GM12878 (cell line): ENCODE results near the gene CLDN9. TPM values are rescaled to one million over a fixed set of nuclear protein-coding genes. Genes with fewer than 3 reads are reported as not detected.

Source experiments
- ATAC-seq: fragments of 200-7000 bp; cut with Tn5 transposase; 3 replicates; pipeline ENCODE4 v1.9.1; 2020; ENCODE audit warnings: mild to moderate bottlenecking, moderate library complexity
- BruUV-seq: library from RNA; stranded (reverse); fragments of 400-500 nt; replicated peaks from 2 replicates; lab custom pipeline; 2021; lab: Mats Ljungman, UMichigan
- CTCF ChIA-PET: fragments of 300-600 bp; sonication (Branson Sonifier 250); formaldehyde crosslinking; extraction: SDS; loops from one replicate; lab custom pipeline; 2021; ENCODE audit warnings: inconsistent platforms; lab: Yijun Ruan, JAX
- POLR2A ChIA-PET: fragments of 350-600 bp; formaldehyde crosslinking; extraction: SDS; loops from one replicate; lab custom pipeline; 2021; ENCODE audit warnings: inconsistent platforms; lab: Charles Lee
- RAD21 ChIA-PET: fragments of 300-600 bp; sonication (Branson Sonifier 250); formaldehyde crosslinking; loops from one replicate; lab custom pipeline; 2023; ENCODE audit warnings: antibody characterized with exemption; ENCODE audit not compliant: unreplicated experiment; lab: Charles Lee
- SMC1A ChIA-PET: fragments of 300-600 bp; sonication (Branson Sonifier 250); formaldehyde crosslinking; loops from one replicate; lab custom pipeline; 2023; ENCODE audit not compliant: unreplicated experiment, uncharacterized antibody; lab: Charles Lee
- DNase-seq: peaks from one replicate; pipeline ENCODE4 v3.0.0-alpha.2; 2011; ENCODE audit warnings: low read depth, low spot score
- FAIRE-seq: peaks from 3 replicates; lab custom pipeline; 2011; peaks lifted over from hg19 to GRCh38; lab: Jason Lieb, UNC
- H2AFZ ChIP-seq: 2 replicates; pipeline ENCODE4 v1.6.0; 2011; ENCODE audit warnings: low read depth, low read length, control low read depth; ENCODE audit not compliant: control insufficient read depth
- H3K27ac ChIP-seq: 2 replicates; pipeline ENCODE4 v1.5.1; 2011; ENCODE audit warnings: control low read depth; ENCODE audit not compliant: control insufficient read depth, insufficient read depth
- H3K27me3 ChIP-seq, 2 experiments: replicated peaks in 1 of 2; 2 replicates each; pipeline versions ENCODE4 v1.6.0 to v1.6.1; 2011; ENCODE audit warnings: low read length in 1 of 2; ENCODE audit not compliant: control insufficient read depth in 2 of 2, insufficient read depth in 2 of 2
- H3K36me3 ChIP-seq, 2 experiments: 2 replicates each; pipeline ENCODE4 v1.5.1; 2011; ENCODE audit warnings: low read length in 1 of 2; ENCODE audit not compliant: control insufficient read depth in 2 of 2, insufficient read depth in 2 of 2
- H3K4me1 ChIP-seq: 2 replicates; pipeline ENCODE4 v1.6.1; 2011; ENCODE audit warnings: mild to moderate bottlenecking, low read length, moderate library complexity, mixed read lengths; ENCODE audit not compliant: control insufficient read depth, insufficient read depth
- H3K4me2 ChIP-seq: 2 replicates; pipeline ENCODE4 v1.6.0; 2011; ENCODE audit warnings: control low read depth; ENCODE audit not compliant: control insufficient read depth, insufficient read depth
- H3K4me3 ChIP-seq: fragments of 200-600 bp; sonication (generic); 2 replicates; pipeline ENCODE4 v1.5.1; 2016
- H3K79me2 ChIP-seq: 2 replicates; pipeline ENCODE4 v1.6.0; 2011; ENCODE audit warnings: low read length; ENCODE audit not compliant: control insufficient read depth, insufficient read depth
- H3K9ac ChIP-seq: 2 replicates; pipeline ENCODE4 v1.8.0; 2011; ENCODE audit warnings: low read length, control low read depth, mixed read lengths; ENCODE audit not compliant: control insufficient read depth, insufficient read depth
- H3K9me3 ChIP-seq: replicated peaks from 3 replicates; pipeline ENCODE4 v1.5.1; 2011; ENCODE audit warnings: mild to moderate bottlenecking, low read length; ENCODE audit not compliant: control insufficient read depth, insufficient read depth
- H4K20me1 ChIP-seq: 2 replicates; pipeline ENCODE4 v1.6.0; 2011; ENCODE audit not compliant: control insufficient read depth, insufficient read depth
- BACH1 ChIP-seq: fragments of 450-650 bp; IDR thresholded peaks from 2 replicates; pipeline ENCODE4 v1.6.1; 2017; ENCODE audit warnings: mild to moderate bottlenecking, borderline replicate concordance
- CBX3 ChIP-seq: fragments of 200-600 bp; sonication (generic); IDR thresholded peaks from 2 replicates; pipeline ENCODE4 v1.6.1; 2016; ENCODE audit warnings: low read depth, borderline replicate concordance
- CBX5 ChIP-seq: sonication (generic); IDR thresholded peaks from 2 replicates; pipeline ENCODE4 v1.6.1; 2016; ENCODE audit warnings: low read depth, moderate library complexity, mild to moderate bottlenecking, inconsistent platforms
- CTCF ChIP-seq, 3 experiments: IDR thresholded peaks in 2 of 3; conservative IDR thresholded peaks in 1 of 3; 2 replicates each; pipeline ENCODE4 v1.5.1; 2011; ENCODE audit warnings: low read depth in 3 of 3, low read length in 3 of 3, mild to moderate bottlenecking in 3 of 3, control low read depth in 2 of 3, moderate library complexity in 2 of 3, inconsistent platforms in 1 of 3, mixed read lengths in 1 of 3; ENCODE audit not compliant: control insufficient read depth in 2 of 3, insufficient read depth in 1 of 3; ENCODE audit errors: extremely low read depth in 1 of 3
- EGR1 ChIP-seq, 2 experiments: IDR thresholded peaks; 1 replicate in 1 of 2; 2 replicates in 1 of 2; pipeline ENCODE4 v1.6.1; 2011 to 2012; ENCODE audit warnings: low read depth in 2 of 2, low read length in 2 of 2, borderline replicate concordance in 1 of 2, mild to moderate bottlenecking in 1 of 2, moderate library complexity in 1 of 2
- GABPA ChIP-seq: IDR thresholded peaks from 2 replicates; pipeline ENCODE4 v1.6.1; 2014; ENCODE audit warnings: antibody characterized with exemption, low read depth, mild to moderate bottlenecking, inconsistent platforms
- KDM1A ChIP-seq: fragments of 200-600 bp; sonication (generic); IDR thresholded peaks from 2 replicates; pipeline ENCODE4 v1.6.1; 2016; ENCODE audit warnings: borderline replicate concordance
- NFYB ChIP-seq: IDR thresholded peaks from 2 replicates; pipeline ENCODE4 v1.6.1; 2011; ENCODE audit warnings: low read depth, mild to moderate bottlenecking, low read length, improper control_type of control experiment, moderate library complexity; ENCODE audit not compliant: insufficient read depth
- NR2C1 ChIP-seq: fragments of 450-650 bp; IDR thresholded peaks from 2 replicates; pipeline ENCODE4 v1.6.1; 2017; ENCODE audit warnings: antibody characterized with exemption, mild to moderate bottlenecking, moderate library complexity
- NR2F1 ChIP-seq: fragments of 450-650 bp; conservative IDR thresholded peaks from 2 replicates; pipeline ENCODE4 v1.6.1; 2017; ENCODE audit warnings: mild to moderate bottlenecking
- PRDM15 ChIP-seq: fragments of 450-650 bp; formaldehyde crosslinking; IDR thresholded peaks from 2 replicates; pipeline ENCODE4 v1.4.0; 2020; ENCODE audit warnings: mild to moderate bottlenecking, moderate library complexity
- RCOR1 ChIP-seq: conservative IDR thresholded peaks from 2 replicates; pipeline ENCODE4 v1.6.1; 2012; ENCODE audit warnings: low read depth, low read length, improper control_type of control experiment
- SUZ12 ChIP-seq: fragments of 200-600 bp; sonication (generic); IDR thresholded peaks from one replicate; pipeline ENCODE4 v1.6.1; 2018; ENCODE audit warnings: antibody characterized with exemption, mild to moderate bottlenecking; ENCODE audit not compliant: unreplicated experiment
- TARDBP ChIP-seq: IDR thresholded peaks from 2 replicates; pipeline ENCODE4 v1.6.1; 2016; ENCODE audit warnings: borderline replicate concordance
- USF1 ChIP-seq: IDR thresholded peaks from 2 replicates; pipeline ENCODE4 v1.6.1; 2011; ENCODE audit warnings: borderline replicate concordance, low read depth, mild to moderate bottlenecking, moderate library complexity, mixed read lengths, low read length; ENCODE audit not compliant: insufficient read depth; ENCODE audit errors: extremely low read length
- ZNF24 ChIP-seq: fragments of 450-650 bp; IDR thresholded peaks from 2 replicates; pipeline ENCODE4 v1.6.1; 2017; ENCODE audit warnings: antibody characterized with exemption, mild to moderate bottlenecking
- ZNF384 ChIP-seq: IDR thresholded peaks from 2 replicates; pipeline ENCODE4 v1.6.1; 2012; ENCODE audit warnings: low read depth, mild to moderate bottlenecking, low read length, improper control_type of control experiment, borderline replicate concordance
- WGBS: methylation state at CpG from one replicate; pipeline ENCODE4 v1.1.6; 2016; ENCODE audit warnings: low lambda C conversion rate; ENCODE audit not compliant: insufficient replicate concordance, insufficient coverage; ENCODE audit errors: missing lambda C conversion rate; 5-methylcytosine and 5-hydroxymethylcytosine counted together
- in situ Hi-C: fragments of 300-500 bp; cut with MboI; formaldehyde crosslinking; loops from 9 replicates; pipeline ENCODE4 v1.14.3; 2018; ENCODE audit warnings: mixed read lengths
- intact Hi-C: fragments of 100-400 bp; cut with micrococcal nuclease; formaldehyde crosslinking; loops from one replicate; pipeline ENCODE4 v1.14.2; 2022; ENCODE audit not compliant: unreplicated experiment
- polyA plus RNA-seq, 11 experiments: library from polyadenylated mRNA; depleted of rRNA in 4 of 11; unstranded in 6 of 11; stranded (reverse) in 5 of 11; fragments of >200 nt; fragmentation: Nextera tagmentation in 4 of 11; fragmentation: Illumina TruSeq in 1 of 11; extraction: Ambion mirVana in 4 of 11; extraction: Trizol in 1 of 11; gene quantifications; 1 replicate in 1 of 11; 2 replicates in 10 of 11; pipeline versions ENCODE4 v1.2.1 to v1.2.3, GENCODE V29; 2011 to 2016; ENCODE audit warnings: inconsistent platforms in 2 of 11, missing spikeins in 2 of 11, low read depth in 1 of 11
- total RNA-seq, 4 experiments: library from RNA; depleted of rRNA in 3 of 4; stranded (reverse); fragments of >200 nt in 3 of 4; fragmentation: Illumina TruSeq in 1 of 4; extraction: Trizol in 1 of 4; gene quantifications; 2 replicates each; pipeline versions ENCODE4 v1.2.1 to v1.2.3, GENCODE V29; 2013 to 2021

Gene CLDN9
- total and polyA plus RNA-seq, 10 of the 15 experiments (the other 5 are each of a cell fraction or from before 2014, with no cell fraction given): not detected

- TF ChIP-seq PRDM15 (no peak), SUZ12 (no peak), KDM1A (no peak)
- TF ChIP-seq, all 136 proteins: peak for 0
These were observed 21.8 kb upstream of the CLDN9 start (continued) for GRCh38 chr16:2990891-2991290.

- in situ Hi-C loops: no loop called here
- Histone ChIP-seq H3K9me3 (no peaks in the 10 kb centered on the region), H4K20me1 (no peaks in the 10 kb centered on the region), H3K4me3 (no peak overlapping the region), H3K36me3 (no peaks in the 10 kb centered on the region), H3K27ac (no peak overlapping the region), H3K4me1 (no peaks in the 10 kb centered on the region), H3K4me2 (no peak overlapping the region), H3K9ac (no peak overlapping the region), H2AFZ (no peak overlapping the region), H3K27me3 (peaks cover 2 to 6% of the 10 kb centered on the region in 2 experiments; a peak in 2 of 4 replicates), H3K79me2 (no peaks in the 10 kb centered on the region)
- ChIA-PET SMC1A (no interaction called here), POLR2A (no interaction called here), RAD21 (no interaction called here), CTCF (no interaction called here)
- WGBS: 43% methylated on average over 12 of the region's 12 CpGs
- no peak for DNase-seq
- intact Hi-C loops: no loop called here
- no peak for ATAC-seq
- no peak for FAIRE-seq
- BruUV-seq: no TSS peak
- no peak for TF ChIP-seq CBX3
- no peak for TF ChIP-seq RCOR1
- no peak for TF ChIP-seq BACH1
- TF ChIP-seq NR2C1: no peak
- no peak for TF ChIP-seq NR2F1
- no peak for TF ChIP-seq USF1
- no peak for TF ChIP-seq NFYB
- no peak for TF ChIP-seq GABPA
- no peak for TF ChIP-seq ZNF384
- TF ChIP-seq CBX5: no peak
- no peak for TF ChIP-seq ZNF24
- TF ChIP-seq TARDBP: no peak
- TF ChIP-seq CTCF (IDR thresholded peaks at IDR 0.05 in 2 of 3, conservative IDR thresholded peaks at IDR 0.05 in 1 of 3; ENCODE audit: control insufficient read depth in 2 of 3, extremely low read depth in 1 of 3, insufficient read depth in 1 of 3, low read depth in 3 of 3, low read length in 3 of 3): no peak
- TF ChIP-seq EGR1 (IDR thresholded peaks at IDR 0.05; ENCODE audit: borderline replicate concordance in 1 of 2, low read depth in 2 of 2, low read length in 2 of 2): no peak
These were observed 21.0 kb upstream of the CLDN9 start for GRCh38 chr16:2991566-2992261.
